Upper lobe of left lung (tissue), 6 donors: ENCODE measurements around the gene TBCD. TPM values are rescaled to one million over a fixed set of nuclear protein-coding genes. Genes with fewer than 3 reads are reported as not detected.

Experiments
- ATAC-seq, 2 donors: fragments of 200-7000 bp; cut with Tn5 transposase; one replicate each; pipeline ENCODE4 v1.9.1; 2022; ENCODE audit warnings: mild to moderate bottlenecking in 2 of 2, moderate library complexity in 2 of 2; ENCODE audit not compliant: low FRiP score in 2 of 2
- DNase-seq, 2 donors: peaks; one replicate each; pipeline ENCODE4 v3.0.0-alpha.2; 2019 to 2020
- H3K27ac ChIP-seq, 4 donors: fragments of 200-600 bp; sonication (generic); one replicate each; pipeline ENCODE4 v1.5.1; 2016 to 2019
- H3K27me3 ChIP-seq, 4 donors: fragments of 200-600 bp; sonication (generic); one replicate each; pipeline ENCODE4 v1.5.1; 2017 to 2019
- H3K36me3 ChIP-seq, 4 donors: fragments of 200-600 bp; sonication (generic); one replicate each; pipeline ENCODE4 v1.5.1; 2016 to 2019
- H3K4me1 ChIP-seq, 4 donors: fragments of 200-600 bp; sonication (generic); one replicate each; pipeline ENCODE4 v1.5.1; 2018 to 2019
- H3K4me3 ChIP-seq, 4 donors: fragments of 200-600 bp; sonication (generic); one replicate each; pipeline ENCODE4 v1.5.1; 2017 to 2019; ENCODE audit warnings: mild to moderate bottlenecking in 2 of 4, moderate library complexity in 1 of 4
- H3K9me3 ChIP-seq, 4 donors: fragments of 200-600 bp; sonication (generic); one replicate each; pipeline ENCODE4 v1.5.1; 2018 to 2019
- CTCF ChIP-seq, 6 experiments: fragments of 450-650 bp in 4 of 6; fragments of 200-600 bp in 2 of 6; sonication (generic) in 2 of 6; IDR thresholded peaks; one replicate each; pipeline ENCODE4 v1.5.1; 2016 to 2019; ENCODE audit warnings: antibody characterized with exemption in 6 of 6
- EP300 ChIP-seq, 4 donors: sonication (generic); formaldehyde crosslinking; IDR thresholded peaks; one replicate each; pipeline ENCODE4 v1.5.1; 2017; ENCODE audit warnings: antibody characterized with exemption in 4 of 4, control low read depth in 2 of 4
- POLR2A ChIP-seq, 4 donors: fragments of 450-650 bp; IDR thresholded peaks; one replicate each; pipeline ENCODE4 v1.5.1; 2016 to 2017; ENCODE audit warnings: antibody characterized with exemption in 4 of 4, mild to moderate bottlenecking in 2 of 4
- POLR2AphosphoS5 ChIP-seq, 2 donors: sonication (generic); formaldehyde crosslinking; IDR thresholded peaks; one replicate each; pipeline ENCODE4 v1.5.1; 2017; ENCODE audit warnings: antibody characterized with exemption in 2 of 2
- WGBS, 2 donors: methylation state at CpG; one replicate each; pipeline ENCODE4 v1.1.5; 2017 to 2018; 5-methylcytosine and 5-hydroxymethylcytosine counted together
- total RNA-seq, 6 donors: library from RNA; depleted of rRNA in 4 of 6; stranded (reverse); fragments of >200 nt in 4 of 6; gene quantifications; one replicate each; pipeline versions ENCODE4 v1.1.0 to v1.2.1, GENCODE V29; 2016 to 2021
- donor health status: DM: no; HTN: no; CAD: no; lungs with moderate emphysema.
- donor health status: DM: no; HTN: yes; CAD: no; lungs with severe emphysema.

The TBCD gene
- total RNA-seq, 6 donors from 2014 or later, result 71.3 to 262 (median 104) TPM

- DNase-seq (no peak), ATAC-seq (no peak)
- Histone ChIP-seq H3K4me3 (no peak overlapping the region), H3K9me3 (peaks cover 0 to 5% (median 0%) of the 10 kb centered on the region in 4 donors), H3K27me3 (no peaks in the 10 kb centered on the region), H3K36me3 (peaks cover 2 to 23% (median 5%) of the 10 kb centered on the region in 4 donors), H3K4me1 (peaks cover 0 to 7% (median 2%) of the 10 kb centered on the region in 4 donors), H3K27ac (no peak overlapping the region)
- TF ChIP-seq POLR2AphosphoS5 (IDR thresholded peaks at IDR 0.05) (no peak), POLR2A (IDR thresholded peaks at IDR 0.05) (no peak), EP300 (IDR thresholded peaks at IDR 0.05) (no peak), CTCF (IDR thresholded peaks at IDR 0.05) (no peak)
- WGBS, 2 donors, result 88 to 95% methylated on average over 5 of the region's 5 CpGs
These were observed 66.1 kb downstream of the TBCD start for GRCh38 chr17:82817947-82818346.

GRCh38 chr17:82820278-82821251 is 68.7 kb downstream of the TBCD start:
- DNase-seq, result no peak
- Histone ChIP-seq H3K27ac (no peak overlapping the region), H3K4me1 (peaks cover 0 to 6% (median under 1%) of the 10 kb centered on the region in 4 donors), H3K4me3 (no peak overlapping the region), H3K36me3 (peaks cover 0 to 13% (median 2%) of the 10 kb centered on the region in 4 donors), H3K27me3 (no peaks in the 10 kb centered on the region), H3K9me3 (peaks cover 0 to 5% (median 0%) of the 10 kb centered on the region in 4 donors)
- TF ChIP-seq POLR2AphosphoS5 (IDR thresholded peaks at IDR 0.05), result no peak
- no peak for TF ChIP-seq POLR2A (IDR thresholded peaks at IDR 0.05)
- no peak for TF ChIP-seq CTCF (IDR thresholded peaks at IDR 0.05)
- TF ChIP-seq EP300 (IDR thresholded peaks at IDR 0.05), result no peak
- 94 to 99% methylated on average over 5 of the region's 5 CpGs for WGBS, 2 donors
- no peak for ATAC-seq

- TF ChIP-seq CTCF (IDR thresholded peaks at IDR 0.05), result no peak
- no peak for TF ChIP-seq EP300 (IDR thresholded peaks at IDR 0.05)
- no peak for TF ChIP-seq POLR2AphosphoS5 (IDR thresholded peaks at IDR 0.05)
- no peak for TF ChIP-seq POLR2A (IDR thresholded peaks at IDR 0.05)
- no peak overlapping the region for H3K27ac ChIP-seq
- H3K36me3 ChIP-seq, result peaks cover 0 to 5% (median 2%) of the 10 kb centered on the region in 4 donors
- no peaks in the 10 kb centered on the region for H3K27me3 ChIP-seq
- ATAC-seq, result no peak
- 93 to 95% methylated on average over 2 of the region's 2 CpGs for WGBS, 2 donors
- DNase-seq, result no peak
- no peaks in the 10 kb centered on the region for H3K4me1 ChIP-seq
- H3K9me3 ChIP-seq, result peaks cover 0 to 5% (median 0%) of the 10 kb centered on the region in 4 donors
- no peak overlapping the region for H3K4me3 ChIP-seq
These were observed 69.7 kb downstream of the TBCD start for GRCh38 chr17:82821554-82821953.

GRCh38 chr17:82822281-82822680 is 70.4 kb downstream of the TBCD start:
- Histone ChIP-seq H3K27ac (no peak overlapping the region), H3K4me1 (no peaks in the 10 kb centered on the region), H3K27me3 (no peaks in the 10 kb centered on the region), H3K9me3 (peaks cover 0 to 5% (median 0%) of the 10 kb centered on the region in 4 donors), H3K36me3 (peaks cover 0 to 5% (median 2%) of the 10 kb centered on the region in 4 donors), H3K4me3 (no peak overlapping the region)
- TF ChIP-seq CTCF (IDR thresholded peaks at IDR 0.05), result no peak
- TF ChIP-seq EP300 (IDR thresholded peaks at IDR 0.05), result no peak
- TF ChIP-seq POLR2A (IDR thresholded peaks at IDR 0.05), result no peak
- TF ChIP-seq POLR2AphosphoS5 (IDR thresholded peaks at IDR 0.05), result no peak
- ATAC-seq (no peak), DNase-seq (no peak)
- 91 to 92% methylated on average over 16 of the region's 16 CpGs for WGBS, 2 donors
